ENCODE measurements around the gene JAK1.

GRCh38 chr1:64909031-64909430 lies 57.3 kb downstream of the JAK1 start:
- TF ChIP-seq RAD21 (IDR thresholded peaks at IDR 0.05; ENCODE audit: low read depth), result no peak
- no peak for TF ChIP-seq TEAD4 (IDR thresholded peaks at IDR 0.05)
- TF ChIP-seq EGR1 (IDR thresholded peaks at IDR 0.05), result no peak
- TF ChIP-seq TAF1 (IDR thresholded peaks at IDR 0.05; ENCODE audit: low read depth), result no peak
- no peak for TF ChIP-seq EP300 (IDR thresholded peaks at IDR 0.05; ENCODE audit: borderline replicate concordance)

Measured in Ishikawa (cell line).